ENCODE measurements around the gene BICD1. TPM values are rescaled to one million over a fixed set of nuclear protein-coding genes. Genes with fewer than 3 reads are reported as not detected.

The BICD1 gene
- total RNA-seq, 6 experiments from 2014 or later = 1.0 to 4.9 (median 2.1) TPM

GRCh38 chr12:32402946-32403345 lies 296.3 kb downstream of the BICD1 start:
- WGBS (ENCODE audit: insufficient coverage, low coverage, low lambda C conversion rate, missing lambda C conversion rate) = 72% methylated on average over 1 of the region's 1 CpG
- TF ChIP-seq POLR2A (IDR thresholded peaks at IDR 0.05) (no peak), CTCF (IDR thresholded peaks at IDR 0.05) (no peak)
- Histone ChIP-seq H3K27me3 (no peaks in the 10 kb centered on the region), H3K4me3 (no peak overlapping the region), H3K4me1 (peaks cover 0 to 26% (median 0%) of the 10 kb centered on the region in 4 donors), H3K9me3 (no peaks in the 10 kb centered on the region), H3K36me3 (no peaks in the 10 kb centered on the region), H3K27ac (no peak overlapping the region)
- ATAC-seq = no peak
- DNase-seq = no peak
- intact Hi-C loops (cut with DNase I) = no loop called here

GRCh38 chr12:32407795-32408194 lies 301.1 kb downstream of the BICD1 start:
- WGBS (ENCODE audit: insufficient coverage, low coverage, low lambda C conversion rate, missing lambda C conversion rate) = 90% methylated on average over 3 of the region's 3 CpGs
- no peak for ATAC-seq
- intact Hi-C loops (cut with DNase I) = no loop called here

GRCh38 chr12:32413412-32413811 lies 306.8 kb downstream of the BICD1 start:
- Histone ChIP-seq H3K4me1 (no peaks in the 10 kb centered on the region), H3K27me3 (no peaks in the 10 kb centered on the region), H3K4me3 (no peak overlapping the region), H3K9me3 (no peaks in the 10 kb centered on the region), H3K27ac (no peak overlapping the region), H3K36me3 (no peaks in the 10 kb centered on the region)
- TF ChIP-seq POLR2A (IDR thresholded peaks at IDR 0.05) (no peak), CTCF (IDR thresholded peaks at IDR 0.05) (no peak)
- DNase-seq (no peak), ATAC-seq (peak in 1 of 4 donors; percentile 41)
- intact Hi-C loops (cut with DNase I) = no loop called here
- WGBS (ENCODE audit: insufficient coverage, low coverage, low lambda C conversion rate, missing lambda C conversion rate) = 61% methylated on average over 3 of the region's 3 CpGs

More at GRCh38 chr12:32407795-32408194, 301.1 kb downstream of the BICD1 start:
- TF ChIP-seq POLR2A (IDR thresholded peaks at IDR 0.05) (no peak), CTCF (IDR thresholded peaks at IDR 0.05) (no peak)
- H3K36me3 ChIP-seq = no peaks in the 10 kb centered on the region
- peaks cover 0 to 9% (median 0%) of the 10 kb centered on the region in 4 donors for H3K4me1 ChIP-seq
- H3K27me3 ChIP-seq = no peaks in the 10 kb centered on the region
- no peak overlapping the region for H3K4me3 ChIP-seq
- no peak for DNase-seq
- no peaks in the 10 kb centered on the region for H3K9me3 ChIP-seq
- no peak overlapping the region for H3K27ac ChIP-seq

- Histone ChIP-seq H3K4me1 (peaks cover 0 to 14% (median 0%) of the 10 kb centered on the region in 4 donors), H3K27me3 (no peaks in the 10 kb centered on the region), H3K36me3 (no peaks in the 10 kb centered on the region), H3K27ac (no peak overlapping the region), H3K9me3 (no peaks in the 10 kb centered on the region), H3K4me3 (no peak overlapping the region)
- intact Hi-C loops (cut with DNase I) = no loop called here
- DNase-seq (no peak), ATAC-seq (no peak)
- TF ChIP-seq CTCF (IDR thresholded peaks at IDR 0.05) (no peak), POLR2A (IDR thresholded peaks at IDR 0.05) (no peak)
- WGBS (ENCODE audit: insufficient coverage, low coverage, low lambda C conversion rate, missing lambda C conversion rate) = 100% methylated on average over 5 of the region's 5 CpGs
Measured at GRCh38 chr12:32418221-32418620, 311.6 kb downstream of the BICD1 start.

Data from right lobe of liver (tissue), 6 donors.